Neural cell (in vitro differentiated cells): ENCODE measurements around the gene HAPLN2. TPM values are rescaled to one million over a fixed set of nuclear protein-coding genes. Genes with fewer than 3 reads are reported as not detected.

ENCODE experiments used
- H2AFZ ChIP-seq: fragments of 200-600, 300-800 bp; sonication (generic), shearing (Covaris generic); 2 replicates; pipeline ENCODE4 v1.6.0; 2014; ENCODE audit warnings: low read depth, mild to moderate bottlenecking, antibody characterized with exemption, low read length, moderate library complexity
- H3F3A ChIP-seq: fragments of 200-600 bp; shearing (Covaris generic); 2 replicates; pipeline ENCODE4 v1.6.1; 2016; ENCODE audit warnings: mild to moderate bottlenecking, moderate library complexity, mixed read lengths, antibody characterized with exemption, low read length; ENCODE audit not compliant: insufficient read depth, poor library complexity, severe bottlenecking
- H3K27ac ChIP-seq: fragments of 200-600, 300-800 bp; sonication (generic), shearing (Covaris generic); 2 replicates; pipeline ENCODE4 v1.5.1; 2014; ENCODE audit warnings: mild to moderate bottlenecking, low read length, moderate library complexity
- H3K27me3 ChIP-seq: fragments of 300-800, 200-600 bp; sonication (generic), shearing (Covaris generic); 2 replicates; pipeline ENCODE4 v1.6.0; 2014; ENCODE audit warnings: mild to moderate bottlenecking, low read depth, low read length, moderate library complexity; ENCODE audit not compliant: insufficient read depth
- H3K36me3 ChIP-seq: fragments of 300-800, 200-600 bp; sonication (generic), shearing (Covaris generic); 2 replicates; pipeline ENCODE4 v1.5.1; 2014; ENCODE audit warnings: mild to moderate bottlenecking, antibody characterized with exemption, low read length, moderate library complexity; ENCODE audit not compliant: insufficient read depth
- H3K4me2 ChIP-seq: fragments of 300-800, 200-600 bp; sonication (generic), shearing (Covaris generic); 2 replicates; pipeline ENCODE4 v1.6.0; 2014; ENCODE audit warnings: mild to moderate bottlenecking, low read length
- H3K4me3 ChIP-seq: fragments of 300-800, 200-600 bp; sonication (generic), shearing (Covaris generic); 2 replicates; pipeline ENCODE4 v1.5.1; 2014; ENCODE audit warnings: mild to moderate bottlenecking, low read length, moderate library complexity
- H3K79me2 ChIP-seq: fragments of 200-600 bp; shearing (Covaris generic); replicated peaks from 2 replicates; pipeline ENCODE4 v1.6.0; 2014; ENCODE audit warnings: mild to moderate bottlenecking, low read length, moderate library complexity; ENCODE audit not compliant: insufficient read depth
- H3K9ac ChIP-seq: fragments of 300-800, 200-600 bp; sonication (generic), shearing (Covaris generic); 2 replicates; pipeline ENCODE4 v1.6.1; 2016; ENCODE audit warnings: mild to moderate bottlenecking, low read length, mixed read lengths
- H3K9me2 ChIP-seq: fragments of 200-600 bp; shearing (Covaris generic); 2 replicates; pipeline ENCODE4 v1.6.1; 2016; ENCODE audit warnings: mild to moderate bottlenecking, low read length, mixed read lengths; ENCODE audit not compliant: insufficient read depth
- H3K9me3 ChIP-seq: fragments of 200-600, 300-800 bp; sonication (generic), shearing (Covaris generic); 2 replicates; pipeline ENCODE4 v1.6.1; 2016; ENCODE audit warnings: mild to moderate bottlenecking, mixed run types, low read length, moderate library complexity, mixed read lengths
- H4K20me1 ChIP-seq: fragments of 200-600 bp; shearing (Covaris generic); 2 replicates; pipeline ENCODE4 v1.6.1; 2016; ENCODE audit warnings: mild to moderate bottlenecking, mixed run types; ENCODE audit not compliant: insufficient read depth
- CTCF ChIP-seq: fragments of 450-650 bp; IDR thresholded peaks from 2 replicates; pipeline ENCODE4 v1.5.1; 2014; ENCODE audit warnings: antibody characterized with exemption, mild to moderate bottlenecking, moderate library complexity; ENCODE audit not compliant: poor library complexity, severe bottlenecking
- EP300 ChIP-seq: fragments of 450-650 bp; conservative IDR thresholded peaks from 2 replicates; pipeline ENCODE4 v1.6.1; 2014; ENCODE audit warnings: antibody characterized with exemption, mild to moderate bottlenecking, moderate library complexity; ENCODE audit not compliant: poor library complexity, severe bottlenecking
- EZH2 ChIP-seq: fragments of 200-600, 300-800 bp; shearing (Covaris generic), sonication (generic); IDR thresholded peaks from 2 replicates; pipeline ENCODE4 v1.6.1; 2014; ENCODE audit warnings: antibody characterized with exemption, low read length, borderline replicate concordance, mild to moderate bottlenecking; ENCODE audit not compliant: insufficient read depth, poor library complexity, severe bottlenecking
- MXI1 ChIP-seq: fragments of 450-650 bp; conservative IDR thresholded peaks from 2 replicates; pipeline ENCODE4 v1.6.1; 2014; ENCODE audit warnings: antibody characterized with exemption, mild to moderate bottlenecking; ENCODE audit not compliant: poor library complexity, severe bottlenecking
- POLR2AphosphoS5 ChIP-seq: IDR thresholded peaks from 2 replicates; pipeline ENCODE4 v1.6.1; 2012
- RAD21 ChIP-seq: fragments of 450-650 bp; conservative IDR thresholded peaks from 2 replicates; pipeline ENCODE4 v1.6.1; 2014; ENCODE audit warnings: antibody characterized with exemption, mild to moderate bottlenecking, moderate library complexity
- REST ChIP-seq: IDR thresholded peaks from 2 replicates; pipeline ENCODE4 v1.6.1; 2012; ENCODE audit warnings: borderline replicate concordance
- SMC3 ChIP-seq: fragments of 450-650 bp; conservative IDR thresholded peaks from 2 replicates; pipeline ENCODE4 v1.6.1; 2014; ENCODE audit warnings: antibody characterized with exemption, mild to moderate bottlenecking, moderate library complexity; ENCODE audit not compliant: poor library complexity
- TAF1 ChIP-seq: IDR thresholded peaks from 2 replicates; pipeline ENCODE4 v1.6.1; 2012; ENCODE audit warnings: low read depth
- polyA plus RNA-seq: library from polyadenylated mRNA; depleted of rRNA; stranded (reverse); fragments of >200 nt; gene quantifications from 2 replicates; pipeline ENCODE4 v1.2.3, GENCODE V29; 2014

The HAPLN2 gene
- polyA plus RNA-seq, 1 donor from 2014 or later = 22.9 TPM

- no peaks in the 10 kb centered on the region for H4K20me1 ChIP-seq
- no peaks in the 10 kb centered on the region for H3K9me3 ChIP-seq
- H2AFZ ChIP-seq = peak within 1 kb of the TSS; percentile 65
- H3K36me3 ChIP-seq = no peaks in the 10 kb centered on the region
- peak within 1 kb of the TSS; percentile 68 for H3K9ac ChIP-seq
- H3K4me3 ChIP-seq = peak within 1 kb of the TSS; percentile 75
- no peaks in the 10 kb centered on the region for H3K27me3 ChIP-seq
- H3K79me2 ChIP-seq = no peaks in the 10 kb centered on the region
- peak within 1 kb of the TSS; percentile 93 for H3K4me2 ChIP-seq
- peak; percentile 18 for TF ChIP-seq EP300
- TF ChIP-seq SMC3 = peak; percentile 56
- peak; percentile 11 for TF ChIP-seq CTCF
- TF ChIP-seq RAD21 = peak; percentile 30
- TF ChIP-seq TAF1 = peak; percentile 28
- TF ChIP-seq EZH2 = no peak
- TF ChIP-seq MXI1 = peak; percentile 100
- TF ChIP-seq REST = peak; percentile 22
- no peak for TF ChIP-seq POLR2AphosphoS5
- no peaks in the 10 kb centered on the region for H3F3A ChIP-seq
- no peaks in the 10 kb centered on the region for H3K9me2 ChIP-seq
- H3K27ac ChIP-seq = peak within 1 kb of the TSS; percentile 69
Measured at GRCh38 chr1:156601122-156601830, 17.9 kb upstream of the HAPLN2 start, which contains the start of gene GPATCH4. Gene GPATCH4, minus strand, starts transcription at chr1:156601479.

DNA sequence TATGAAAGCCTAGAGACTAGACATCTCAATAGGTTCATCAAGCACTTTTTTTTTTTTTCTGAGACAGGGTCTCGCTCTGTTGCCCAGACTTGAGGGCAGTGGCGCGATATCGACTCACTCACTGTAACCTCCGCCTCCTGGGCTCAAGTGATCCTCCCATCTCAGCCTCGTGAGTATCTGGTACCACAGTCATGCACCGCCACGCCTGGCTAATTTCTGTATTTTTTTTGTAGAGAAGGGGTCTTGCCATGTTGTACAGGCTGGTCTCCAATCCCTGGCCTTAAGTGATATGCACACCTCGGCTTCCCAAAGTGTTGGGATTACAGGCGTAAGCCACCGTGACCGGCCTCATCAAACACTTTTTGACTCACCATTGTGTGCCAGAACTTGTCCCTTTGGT, 17.3 kb upstream of the HAPLN2 start:
- peak overlapping the region; percentile 93 for H3K4me2 ChIP-seq
- H3K4me3 ChIP-seq = peak overlapping the region; percentile 75
- no peaks in the 10 kb centered on the region for H3K9me3 ChIP-seq
- H3K9me2 ChIP-seq = no peaks in the 10 kb centered on the region
- H3K9ac ChIP-seq = peak overlapping the region; percentile 68
- H4K20me1 ChIP-seq = no peaks in the 10 kb centered on the region
- H3F3A ChIP-seq = no peaks in the 10 kb centered on the region
- H3K36me3 ChIP-seq = no peaks in the 10 kb centered on the region
- TF ChIP-seq SMC3 = no peak
- no peak for TF ChIP-seq RAD21
- TF ChIP-seq EZH2 = no peak
- no peak for TF ChIP-seq REST
- TF ChIP-seq TAF1 = no peak
- TF ChIP-seq POLR2AphosphoS5 = no peak
- TF ChIP-seq CTCF = no peak
- TF ChIP-seq EP300 = no peak
- no peak for TF ChIP-seq MXI1
- H2AFZ ChIP-seq = peak overlapping the region; percentile 65
- H3K79me2 ChIP-seq = no peaks in the 10 kb centered on the region
- H3K27me3 ChIP-seq = no peaks in the 10 kb centered on the region
- H3K27ac ChIP-seq = peak overlapping the region; percentile 69
